SH-SY5Y (cell line): ENCODE data around the gene BTNL9.

Source experiments
- GATA2 ChIP-seq: IDR thresholded peaks from 2 replicates; pipeline ENCODE4 v1.6.1; 2011; ENCODE audit warnings: mild to moderate bottlenecking, low read depth, low read length
- GATA3 ChIP-seq: IDR thresholded peaks from 2 replicates; pipeline ENCODE4 v1.6.1; 2011; ENCODE audit warnings: low read depth, mild to moderate bottlenecking, low read length, moderate library complexity

DNA sequence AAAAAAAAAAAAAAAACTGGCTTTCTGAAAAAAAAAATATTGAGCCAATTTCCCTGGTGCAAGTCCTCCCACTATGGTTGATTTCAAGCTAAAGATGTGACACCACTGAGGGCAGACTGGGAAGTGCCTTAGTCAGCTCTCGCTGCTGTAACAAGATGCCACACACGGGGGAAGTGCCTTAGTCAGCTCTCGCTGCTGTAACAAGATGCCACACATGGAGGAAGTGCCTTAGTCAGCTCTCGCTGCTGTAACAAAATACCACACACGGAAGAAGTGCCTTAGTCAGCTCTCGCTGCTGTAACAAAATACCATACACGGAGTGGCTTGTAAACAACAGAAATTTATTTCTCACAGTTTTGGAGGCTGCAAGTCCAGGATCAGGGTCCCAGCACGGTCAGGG, 23.4 kb downstream of the BTNL9 start:
- no peak for TF ChIP-seq GATA3
- TF ChIP-seq GATA2, result no peak
